IPS-20b (cell line): Measurements from ENCODE around the gene OIT3.
A peak's percentile ranks its signal among the peaks of the same experiment; 100 is the strongest.
"Not testable (repeated sequence)": the region's sequence is repeated elsewhere in the genome, so short reads cannot be mapped to it uniquely, and the experiment has no call there.

Experiments
- H3K27ac ChIP-seq: one replicate; pipeline ENCODE4 v1.5.1; 2013; ENCODE audit warnings: low read length
- H3K27me3 ChIP-seq: 2 replicates; pipeline ENCODE4 v1.6.1; 2013; ENCODE audit warnings: mild to moderate bottlenecking, low read length, inconsistent platforms; ENCODE audit not compliant: insufficient read depth
- H3K36me3 ChIP-seq: 2 replicates; pipeline ENCODE4 v1.6.1; 2013; ENCODE audit warnings: low read depth, mild to moderate bottlenecking, inconsistent platforms, low read length, moderate library complexity; ENCODE audit not compliant: insufficient read depth
- H3K4me1 ChIP-seq: 2 replicates; pipeline ENCODE4 v1.6.1; 2013; ENCODE audit warnings: mild to moderate bottlenecking, control low read depth, inconsistent platforms, low read length, moderate library complexity; ENCODE audit not compliant: insufficient read depth
- H3K4me3 ChIP-seq: 2 replicates; pipeline ENCODE4 v1.5.1; 2013; ENCODE audit warnings: mild to moderate bottlenecking, low read length, inconsistent platforms
- H3K9ac ChIP-seq: 2 replicates; pipeline ENCODE4 v1.6.1; 2013; ENCODE audit warnings: low read depth, mild to moderate bottlenecking, inconsistent platforms, low read length, moderate library complexity
- H3K9me3 ChIP-seq: 2 replicates; pipeline ENCODE4 v1.6.1; 2013; ENCODE audit warnings: mild to moderate bottlenecking, low read depth, low read length, inconsistent platforms; ENCODE audit not compliant: insufficient read depth

OIT3 gene

GRCh38 chr10:72881291-72881690, 12.2 kb upstream of the OIT3 start:
- H3K4me3 ChIP-seq: no peak overlapping the region
- H3K9ac ChIP-seq: no peak overlapping the region
- H3K27ac ChIP-seq: no peak overlapping the region
- H3K9me3 ChIP-seq: peaks cover 17% of the 10 kb centered on the region
- H3K36me3 ChIP-seq: peaks cover 42% of the 10 kb centered on the region
- H3K27me3 ChIP-seq: no peaks in the 10 kb centered on the region
- H3K4me1 ChIP-seq: peaks cover 16% of the 10 kb centered on the region; the same call in 1 of the 2 replicates

DNA sequence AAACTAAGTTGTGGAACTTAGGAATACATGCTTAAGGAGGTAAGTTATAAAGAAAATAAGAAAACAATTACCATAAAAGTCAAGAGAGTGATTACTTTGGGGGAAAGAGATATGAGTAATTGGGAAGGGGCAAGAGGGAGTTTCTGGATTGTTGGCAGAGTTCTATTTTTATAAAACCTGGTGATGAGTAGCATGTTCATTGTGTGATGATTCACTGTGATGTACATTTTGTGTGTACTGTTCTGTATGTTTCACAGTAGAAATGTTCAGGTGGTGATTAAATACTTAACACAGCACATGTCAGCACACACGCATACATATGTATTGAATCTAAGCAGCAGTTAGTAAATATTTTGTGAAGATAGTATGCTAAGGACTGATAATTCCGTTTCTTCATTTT, 9.7 kb upstream of the OIT3 start:
- H3K9ac ChIP-seq: no peak overlapping the region
- H3K36me3 ChIP-seq: peaks cover 44% of the 10 kb centered on the region

GRCh38 chr10:72885953-72886352, 7.6 kb upstream of the OIT3 start:
- Histone ChIP-seq H3K9ac (peak overlapping the region; percentile 67; the same call in 1 of the 2 replicates), H3K27me3 (no peaks in the 10 kb centered on the region), H3K27ac (peak overlapping the region; percentile 87), H3K36me3 (peaks cover 32% of the 10 kb centered on the region), H3K4me3 (no peak overlapping the region; the same call in 1 of the 2 replicates), H3K4me1 (peaks cover 28% of the 10 kb centered on the region; the same call in 1 of the 2 replicates), H3K9me3 (peaks cover 9% of the 10 kb centered on the region)

More for the DNA sequence above, 9.7 kb upstream of the OIT3 start:
- H3K4me3 ChIP-seq: no peak overlapping the region
- peaks cover 28% of the 10 kb centered on the region; the same call in 1 of the 2 replicates for H3K4me1 ChIP-seq
- H3K27ac ChIP-seq: no peak overlapping the region
- H3K9me3 ChIP-seq: peaks cover 11% of the 10 kb centered on the region
- no peaks in the 10 kb centered on the region for H3K27me3 ChIP-seq

DNA sequence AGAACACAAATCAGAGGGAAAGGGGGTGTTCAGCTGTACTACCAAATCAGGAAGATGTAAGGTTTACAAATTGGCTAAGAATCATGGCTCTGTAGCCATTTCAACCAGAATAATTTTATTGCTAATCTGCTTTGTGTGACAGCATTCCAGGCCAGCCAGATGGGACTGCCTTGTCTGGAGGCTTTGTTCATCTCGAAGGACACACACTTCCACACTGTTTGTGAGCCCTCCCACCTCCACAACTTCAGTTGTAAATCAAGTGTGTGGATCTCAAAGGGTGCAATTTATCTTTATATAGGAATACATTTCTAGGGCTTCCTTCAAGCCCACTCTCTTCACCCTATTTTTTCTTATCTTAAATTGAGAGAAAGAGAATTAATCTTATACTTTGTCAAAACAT, 6.9 kb upstream of the OIT3 start:
- peaks cover 4% of the 10 kb centered on the region for H3K9me3 ChIP-seq
- peak overlapping the region; percentile 67; the same call in 1 of the 2 replicates for H3K9ac ChIP-seq
- H3K27ac ChIP-seq: peak overlapping the region; percentile 87
- H3K4me3 ChIP-seq: peak overlapping the region; percentile 45; the same call in 1 of the 2 replicates
- peaks cover 26% of the 10 kb centered on the region for H3K36me3 ChIP-seq
- peaks cover 28% of the 10 kb centered on the region; the same call in 1 of the 2 replicates for H3K4me1 ChIP-seq
- no peaks in the 10 kb centered on the region for H3K27me3 ChIP-seq

DNA sequence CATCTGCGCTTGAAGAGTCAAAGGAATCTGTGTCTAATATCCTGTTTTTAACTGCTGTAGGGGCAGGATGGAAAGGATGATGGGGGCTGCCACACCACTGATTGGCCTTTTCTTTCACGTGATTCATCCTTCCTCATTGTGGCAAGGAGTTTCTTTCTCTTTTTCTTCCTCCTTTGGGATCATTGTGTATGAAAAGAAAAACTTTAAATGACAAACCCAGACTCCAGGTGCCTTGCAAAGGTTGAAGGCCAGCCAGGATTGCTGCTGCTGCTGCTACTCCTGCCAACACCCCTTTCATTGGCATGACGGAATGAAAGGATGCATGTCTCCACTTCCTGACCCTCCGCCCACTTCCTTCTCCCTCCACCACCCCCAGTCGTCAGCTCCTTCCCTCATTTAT, 6.5 kb upstream of the OIT3 start:
- H3K27ac ChIP-seq: peak overlapping the region; percentile 87
- peaks cover 25% of the 10 kb centered on the region for H3K36me3 ChIP-seq
- H3K9ac ChIP-seq: peak overlapping the region; percentile 67; the same call in 1 of the 2 replicates
- H3K4me3 ChIP-seq: peak overlapping the region; percentile 45; the same call in 1 of the 2 replicates
- H3K9me3 ChIP-seq: no peaks in the 10 kb centered on the region
- H3K27me3 ChIP-seq: no peaks in the 10 kb centered on the region
- peaks cover 28% of the 10 kb centered on the region; the same call in 1 of the 2 replicates for H3K4me1 ChIP-seq

DNA sequence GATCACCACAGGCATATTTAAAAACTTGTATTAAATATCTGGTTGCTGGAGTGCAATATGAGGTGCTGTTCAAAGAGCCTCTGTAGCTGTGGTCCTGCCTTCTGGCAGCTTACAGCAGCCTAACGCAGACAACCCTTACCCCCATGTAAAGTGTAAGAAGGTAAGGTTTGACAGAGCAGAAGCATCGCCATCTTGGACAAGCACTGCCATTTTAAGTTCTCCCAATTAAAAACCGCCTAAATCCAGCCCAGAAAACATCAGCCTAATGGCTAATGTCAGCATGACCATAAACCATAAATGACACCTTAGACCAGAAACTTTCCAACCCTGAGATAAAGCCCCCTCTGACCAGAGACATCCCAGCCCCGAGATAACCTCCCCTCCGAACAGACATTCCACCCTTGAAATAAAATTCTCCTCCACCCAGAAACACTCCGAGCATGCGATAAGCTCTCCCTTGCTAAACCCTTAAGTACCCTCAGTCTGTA, 5.3 kb upstream of the OIT3 start:
- H3K27ac ChIP-seq: no peak overlapping the region
- H3K36me3 ChIP-seq: peaks cover 25% of the 10 kb centered on the region
- H3K9me3 ChIP-seq: no peaks in the 10 kb centered on the region
- H3K9ac ChIP-seq: no peak overlapping the region
- no peak overlapping the region for H3K4me3 ChIP-seq
- H3K27me3 ChIP-seq: no peaks in the 10 kb centered on the region
- H3K4me1 ChIP-seq: peaks cover 28% of the 10 kb centered on the region; the same call in 1 of the 2 replicates

DNA sequence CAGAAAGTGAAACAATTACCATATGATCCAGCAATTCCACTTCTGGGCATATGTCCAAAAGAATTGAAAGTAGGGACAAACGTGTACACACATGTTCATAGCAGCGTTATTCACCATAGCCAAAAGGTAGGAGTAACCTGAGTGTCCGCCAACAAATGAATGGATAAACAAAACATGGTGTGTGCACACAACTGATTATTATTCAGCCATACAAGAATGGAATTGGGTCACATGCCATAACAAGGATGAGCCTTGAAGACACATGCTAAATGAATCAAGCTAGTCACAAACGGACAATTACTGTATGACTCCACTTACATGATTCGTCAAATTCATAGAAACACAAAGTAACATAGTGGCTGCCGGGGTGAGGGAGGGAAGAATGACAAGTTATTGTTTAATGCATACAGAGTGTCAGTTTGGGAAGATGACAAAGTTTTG, 4.1 kb upstream of the OIT3 start:
- no peak overlapping the region for H3K9ac ChIP-seq
- H3K36me3 ChIP-seq: peaks cover 22% of the 10 kb centered on the region
- H3K4me1 ChIP-seq: peaks cover 28% of the 10 kb centered on the region; the same call in 1 of the 2 replicates
- H3K4me3 ChIP-seq: no peak overlapping the region
- no peaks in the 10 kb centered on the region for H3K27me3 ChIP-seq
- H3K9me3 ChIP-seq: no peaks in the 10 kb centered on the region
- no peak overlapping the region for H3K27ac ChIP-seq

DNA sequence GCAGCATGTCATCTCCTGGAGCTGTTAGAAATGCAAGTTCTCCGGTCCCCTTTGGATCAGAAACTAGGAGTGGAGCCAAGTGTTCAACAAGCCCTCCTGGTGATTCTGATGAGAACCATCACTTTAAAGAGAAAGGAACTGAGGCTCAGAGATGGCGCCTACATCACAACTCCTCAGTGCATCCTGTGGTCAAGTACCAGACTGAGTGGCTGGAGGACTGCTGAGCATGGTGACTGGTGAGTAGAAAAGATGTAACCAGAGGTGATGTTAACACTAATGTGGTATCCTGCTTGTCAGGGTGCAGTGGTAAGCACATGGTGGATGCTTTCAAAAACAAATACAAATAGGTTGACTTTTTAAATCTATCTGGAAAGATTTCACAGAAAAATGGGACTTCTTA, 3.5 kb upstream of the OIT3 start:
- Histone ChIP-seq H3K4me1 (peaks cover 25% of the 10 kb centered on the region; the same call in 1 of the 2 replicates), H3K9ac (no peak overlapping the region), H3K27me3 (no peaks in the 10 kb centered on the region), H3K9me3 (no peaks in the 10 kb centered on the region), H3K4me3 (no peak overlapping the region), H3K27ac (no peak overlapping the region), H3K36me3 (peaks cover 15% of the 10 kb centered on the region)

DNA sequence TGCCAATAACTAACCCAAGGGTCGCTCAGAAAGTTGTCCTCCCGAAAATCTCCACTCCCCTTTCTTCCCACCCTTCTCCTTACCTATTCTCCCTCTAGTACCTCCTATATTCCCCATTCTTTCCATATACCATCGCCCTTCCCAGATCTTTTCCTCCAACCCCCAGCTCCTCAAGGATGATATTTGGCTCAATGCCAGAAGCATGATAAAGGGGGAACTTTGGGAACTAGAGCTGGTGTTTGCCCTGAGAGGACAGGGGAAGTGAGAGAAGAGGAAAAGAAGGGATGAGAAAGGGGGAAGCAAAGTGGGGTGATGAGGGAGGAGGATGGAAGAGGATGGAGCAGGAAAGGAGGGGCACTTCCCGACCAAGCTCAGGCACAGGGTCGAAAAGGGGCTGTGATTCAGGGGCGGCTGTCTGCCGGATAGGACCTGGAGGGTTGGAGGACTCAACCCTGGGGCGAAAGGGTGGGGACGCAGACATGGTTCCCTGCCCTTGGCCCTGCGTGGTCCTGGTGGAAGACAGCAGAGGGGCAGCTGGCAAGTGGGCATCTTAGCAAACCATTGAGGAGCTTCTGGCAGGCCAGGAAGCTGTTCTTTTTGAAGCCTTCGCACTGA, 1.8 kb downstream of the OIT3 start:
- no peaks in the 10 kb centered on the region for H3K27me3 ChIP-seq
- no peaks in the 10 kb centered on the region for H3K36me3 ChIP-seq
- H3K27ac ChIP-seq: no peak overlapping the region
- no peak overlapping the region for H3K9ac ChIP-seq
- no peaks in the 10 kb centered on the region for H3K9me3 ChIP-seq
- H3K4me3 ChIP-seq: no peak overlapping the region
- H3K4me1 ChIP-seq: no peaks in the 10 kb centered on the region

- no peaks in the 10 kb centered on the region for H3K27me3 ChIP-seq
- no peaks in the 10 kb centered on the region for H3K36me3 ChIP-seq
- no peak overlapping the region for H3K9ac ChIP-seq
These were observed 5.1 kb downstream of the OIT3 start for GRCh38 chr10:72898616-72899015.

DNA sequence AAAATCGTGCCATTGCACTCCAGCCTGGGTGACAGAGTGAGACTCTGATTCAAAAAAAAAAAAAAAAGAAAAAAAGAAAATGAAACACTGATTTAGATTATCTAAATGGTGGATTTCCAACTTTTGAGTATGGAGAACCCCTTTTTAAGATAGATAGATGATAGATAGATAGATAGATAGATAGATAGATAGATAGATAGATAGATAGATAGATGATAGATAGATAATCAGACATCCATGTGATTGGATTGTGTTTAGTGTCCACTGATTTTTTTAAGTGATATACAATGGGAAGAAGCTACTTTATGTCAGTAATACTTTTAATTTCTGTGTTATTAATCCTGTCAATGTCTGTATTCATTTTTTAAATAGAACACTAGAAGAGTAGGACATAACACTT, 6.0 kb downstream of the OIT3 start:
- Histone ChIP-seq H3K9ac (no peak overlapping the region), H3K4me3 (no peak overlapping the region), H3K4me1 (no peaks in the 10 kb centered on the region), H3K9me3 (peaks cover 4% of the 10 kb centered on the region), H3K27me3 (no peaks in the 10 kb centered on the region), H3K27ac (no peak overlapping the region), H3K36me3 (no peaks in the 10 kb centered on the region)

More at GRCh38 chr10:72898616-72899015, 5.1 kb downstream of the OIT3 start:
- Histone ChIP-seq H3K27ac (no peak overlapping the region), H3K9me3 (peaks cover 2% of the 10 kb centered on the region; the same call in 1 of the 2 replicates), H3K4me3 (no peak overlapping the region), H3K4me1 (no peaks in the 10 kb centered on the region)

- not testable (repeated sequence) for H3K4me1 ChIP-seq, H3K9me3 ChIP-seq, H3K36me3 ChIP-seq, H3K9ac ChIP-seq, H3K27ac ChIP-seq, H3K27me3 ChIP-seq, H3K4me3 ChIP-seq
These were observed 10.5 kb downstream of the OIT3 start for GRCh38 chr10:72903941-72904446.
